Mesodermal cell (in vitro differentiated cells): ENCODE results near the gene SLC6A12.

ENCODE experiments used
- H3K27ac ChIP-seq: 2 replicates; pipeline ENCODE4 v1.7.0; 2013; ENCODE audit warnings: mild to moderate bottlenecking, low read depth, low read length, moderate library complexity; ENCODE audit not compliant: severe bottlenecking
- H3K36me3 ChIP-seq: 2 replicates; pipeline ENCODE4 v1.7.1; 2013; ENCODE audit warnings: mild to moderate bottlenecking, low read length, moderate library complexity; ENCODE audit not compliant: control insufficient read depth, insufficient read depth
- H3K4me1 ChIP-seq: one replicate; pipeline ENCODE4 v1.7.1; 2013; ENCODE audit warnings: mild to moderate bottlenecking, low read length; ENCODE audit not compliant: insufficient read depth, control insufficient read depth, poor library complexity, severe bottlenecking
- H3K4me3 ChIP-seq: 2 replicates; pipeline ENCODE4 v1.7.0; 2013; ENCODE audit warnings: low read length, control low read depth, mild to moderate bottlenecking; ENCODE audit not compliant: insufficient read depth, poor library complexity, severe bottlenecking; ENCODE audit errors: extremely low read depth
- H3K9me3 ChIP-seq: 2 replicates; pipeline ENCODE4 v1.7.1; 2013; ENCODE audit warnings: mild to moderate bottlenecking, low read length, moderate library complexity; ENCODE audit not compliant: control insufficient read depth
- WGBS, 2 experiments: methylation state at CpG; one replicate each; pipeline ENCODE4 v1.1.5; 2013; ENCODE audit warnings: missing lambda C conversion rate in 2 of 2; ENCODE audit not compliant: insufficient coverage in 2 of 2; 5-methylcytosine and 5-hydroxymethylcytosine counted together

The SLC6A12 gene

GRCh38 chr12:177336-177979, 36.5 kb downstream of the SLC6A12 start:
- no peaks in the 10 kb centered on the region for H3K36me3 ChIP-seq
- no peak overlapping the region for H3K4me3 ChIP-seq
- peaks cover 65% of the 10 kb centered on the region for H3K4me1 ChIP-seq
- H3K9me3 ChIP-seq = no peaks in the 10 kb centered on the region
- 69 to 75% methylated on average over 10 of the region's 11 CpGs for WGBS, 2 experiments
- H3K27ac ChIP-seq = peak overlapping the region; percentile 43

DNA sequence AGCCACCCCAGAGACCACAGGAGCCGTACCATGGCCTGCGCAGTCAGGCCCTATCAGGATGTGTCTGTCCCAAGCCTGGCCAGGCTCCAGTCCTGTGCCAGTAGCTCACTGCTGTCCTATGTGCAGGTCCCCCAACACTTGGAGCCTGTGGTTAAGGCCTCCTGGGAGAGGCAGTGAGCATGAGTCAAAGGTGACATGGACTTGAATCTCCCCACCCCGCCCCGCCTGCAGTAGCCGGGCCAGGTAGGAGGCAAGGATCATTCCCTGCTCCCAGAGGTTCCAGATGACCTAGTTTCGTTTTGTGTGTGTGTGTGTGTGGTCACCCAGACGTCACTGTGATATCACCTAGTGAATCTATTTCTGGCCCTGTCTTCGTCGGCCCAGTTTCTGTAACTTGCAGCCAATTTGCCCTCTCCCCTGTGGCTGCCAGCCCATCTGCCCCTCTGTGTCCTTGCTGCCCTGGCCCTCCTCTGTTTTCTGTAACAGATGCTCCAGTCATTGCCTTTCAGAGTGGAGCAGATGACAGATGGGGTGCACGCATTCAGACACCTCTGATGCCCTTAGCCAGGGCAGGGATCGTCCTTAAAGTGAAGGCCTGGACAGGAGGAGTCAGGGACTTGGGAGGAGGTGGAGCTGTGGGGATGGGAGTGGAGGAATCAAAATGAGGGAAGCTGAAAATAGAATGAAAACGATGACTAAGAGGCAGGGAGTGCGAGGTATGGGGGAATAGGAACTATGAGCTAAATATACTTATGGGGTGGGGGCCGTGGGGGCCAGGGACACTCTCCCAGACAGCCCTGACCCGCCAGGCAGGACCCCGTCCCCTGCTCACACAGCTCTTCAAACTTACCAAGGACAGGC, 37.4 kb downstream of the SLC6A12 start:
- no peaks in the 10 kb centered on the region for H3K36me3 ChIP-seq
- WGBS, 2 experiments = 80 to 86% methylated on average over 11 to 13 of the region's 16 CpGs
- H3K4me3 ChIP-seq = no peak overlapping the region
- H3K27ac ChIP-seq = peak overlapping the region; percentile 53
- peaks cover 65% of the 10 kb centered on the region for H3K4me1 ChIP-seq
- no peaks in the 10 kb centered on the region for H3K9me3 ChIP-seq

GRCh38 chr12:175759-176158, 38.2 kb downstream of the SLC6A12 start:
- H3K4me3 ChIP-seq = no peak overlapping the region
- H3K27ac ChIP-seq = no peak overlapping the region
- H3K9me3 ChIP-seq = no peaks in the 10 kb centered on the region
- peaks cover 72% of the 10 kb centered on the region for H3K4me1 ChIP-seq
- WGBS, 2 experiments = 77 to 81% methylated on average over 14 of the region's 16 CpGs
- no peaks in the 10 kb centered on the region for H3K36me3 ChIP-seq

DNA sequence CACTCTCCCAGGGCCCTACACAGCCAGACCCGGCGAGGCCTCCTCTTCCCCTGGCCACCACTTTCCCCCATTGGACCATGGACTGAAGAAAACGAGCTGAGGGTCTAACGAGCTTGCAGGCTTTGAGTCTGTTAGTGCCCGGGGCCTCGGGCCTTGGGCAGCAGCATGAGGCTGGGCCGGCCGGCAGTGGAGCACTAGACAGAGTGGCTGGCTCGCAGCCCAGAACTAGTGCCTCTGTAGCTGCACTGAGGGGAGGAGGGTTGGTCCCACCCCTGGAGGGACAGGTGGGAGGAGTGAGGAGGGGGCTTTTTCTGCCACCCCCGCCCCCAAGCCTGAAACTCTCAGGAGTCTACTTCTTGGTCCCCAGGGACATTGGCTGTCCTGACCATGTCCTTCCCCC, 38.7 kb downstream of the SLC6A12 start:
- H3K36me3 ChIP-seq = no peaks in the 10 kb centered on the region
- no peak overlapping the region for H3K4me3 ChIP-seq
- H3K9me3 ChIP-seq = no peaks in the 10 kb centered on the region
- peaks cover 74% of the 10 kb centered on the region for H3K4me1 ChIP-seq
- 82 to 93% methylated on average over 5 to 10 of the region's 10 CpGs for WGBS, 2 experiments
- H3K27ac ChIP-seq = no peak overlapping the region

DNA sequence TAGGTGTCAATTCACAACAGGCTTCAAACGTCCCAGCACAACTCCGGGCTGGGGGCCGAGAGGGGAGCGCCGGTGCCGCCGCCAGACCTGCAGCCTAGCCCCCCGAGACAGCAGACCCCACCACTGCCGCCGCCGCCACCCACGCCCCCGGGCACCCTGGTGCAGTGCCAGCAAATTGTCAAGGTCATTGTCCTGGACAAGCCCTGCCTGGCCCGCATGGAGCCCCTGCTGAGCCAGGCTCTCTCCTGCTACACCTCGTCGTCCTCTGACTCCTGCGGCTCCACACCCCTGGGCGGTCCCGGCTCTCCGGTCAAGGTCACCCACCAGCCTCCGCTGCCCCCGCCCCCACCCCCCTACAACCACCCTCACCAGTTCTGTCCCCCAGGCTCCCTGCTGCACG, 39.4 kb downstream of the SLC6A12 start:
- Histone ChIP-seq H3K36me3 (no peaks in the 10 kb centered on the region), H3K4me1 (peaks cover 73% of the 10 kb centered on the region), H3K27ac (no peak overlapping the region), H3K4me3 (no peak overlapping the region), H3K9me3 (no peaks in the 10 kb centered on the region)
- 90 to 94% methylated on average over 13 to 21 of the region's 23 CpGs for WGBS, 2 experiments

GRCh38 chr12:174124-174523, 39.8 kb downstream of the SLC6A12 start:
- 0 to 88% methylated on average over 1 to 3 of the region's 6 CpGs for WGBS, 2 experiments
- Histone ChIP-seq H3K9me3 (no peaks in the 10 kb centered on the region), H3K4me3 (no peak overlapping the region), H3K36me3 (no peaks in the 10 kb centered on the region), H3K4me1 (peaks cover 68% of the 10 kb centered on the region), H3K27ac (no peak overlapping the region)

- Histone ChIP-seq H3K36me3 (no peaks in the 10 kb centered on the region), H3K27ac (no peak overlapping the region), H3K4me1 (peaks cover 66% of the 10 kb centered on the region), H3K4me3 (no peak overlapping the region), H3K9me3 (no peaks in the 10 kb centered on the region)
- WGBS, 2 experiments = 87% methylated on average over 15 of the region's 15 CpGs
Observed at GRCh38 chr12:172732-173161, 41.2 kb downstream of the SLC6A12 start.

GRCh38 chr12:171743-172676, 41.9 kb downstream of the SLC6A12 start:
- H3K4me3 ChIP-seq = no peak overlapping the region
- 72 to 86% methylated on average over 8 to 12 of the region's 18 CpGs for WGBS, 2 experiments
- H3K4me1 ChIP-seq = peaks cover 63% of the 10 kb centered on the region
- no peak overlapping the region for H3K27ac ChIP-seq
- no peaks in the 10 kb centered on the region for H3K36me3 ChIP-seq
- H3K9me3 ChIP-seq = no peaks in the 10 kb centered on the region

- Histone ChIP-seq H3K4me3 (no peak overlapping the region), H3K36me3 (no peaks in the 10 kb centered on the region), H3K27ac (no peak overlapping the region), H3K4me1 (peaks cover 57% of the 10 kb centered on the region), H3K9me3 (no peaks in the 10 kb centered on the region)
- WGBS, 2 experiments = 80 to 91% methylated on average over 7 of the region's 10 CpGs
Observed at GRCh38 chr12:171276-171675, 42.7 kb downstream of the SLC6A12 start.

GRCh38 chr12:170371-171225, 43.4 kb downstream of the SLC6A12 start:
- peak overlapping the region; percentile 49 for H3K27ac ChIP-seq
- no peaks in the 10 kb centered on the region for H3K9me3 ChIP-seq
- no peak overlapping the region for H3K4me3 ChIP-seq
- peaks cover 52% of the 10 kb centered on the region for H3K4me1 ChIP-seq
- WGBS, 2 experiments = 62% methylated on average over 25 of the region's 29 CpGs
- no peaks in the 10 kb centered on the region for H3K36me3 ChIP-seq
